Tibial nerve (tissue), 4 donors: Measurements from ENCODE around the gene CCL22.

Experiments used
- EP300 ChIP-seq, 2 donors: sonication (generic); formaldehyde crosslinking; IDR thresholded peaks; one replicate each; pipeline ENCODE4 v1.6.1; 2017; ENCODE audit warnings: antibody characterized with exemption in 2 of 2, mild to moderate bottlenecking in 1 of 2
- POLR2A ChIP-seq, 2 donors: fragments of 450-650 bp; IDR thresholded peaks; one replicate each; pipeline ENCODE4 v1.6.1; 2017; ENCODE audit warnings: antibody characterized with exemption in 2 of 2, mild to moderate bottlenecking in 2 of 2, moderate library complexity in 2 of 2
- TF ChIP-seq, protein P1 (sequence below), 5 experiments: fragments of 200-600 bp in 3 of 5; fragments of 450-650 bp in 2 of 5; sonication (generic) in 3 of 5; IDR thresholded peaks; one replicate each; pipeline ENCODE4 v1.5.1; 2016 to 2019; ENCODE audit warnings: antibody characterized with exemption in 5 of 5, mild to moderate bottlenecking in 3 of 5, moderate library complexity in 2 of 5

DNA sequence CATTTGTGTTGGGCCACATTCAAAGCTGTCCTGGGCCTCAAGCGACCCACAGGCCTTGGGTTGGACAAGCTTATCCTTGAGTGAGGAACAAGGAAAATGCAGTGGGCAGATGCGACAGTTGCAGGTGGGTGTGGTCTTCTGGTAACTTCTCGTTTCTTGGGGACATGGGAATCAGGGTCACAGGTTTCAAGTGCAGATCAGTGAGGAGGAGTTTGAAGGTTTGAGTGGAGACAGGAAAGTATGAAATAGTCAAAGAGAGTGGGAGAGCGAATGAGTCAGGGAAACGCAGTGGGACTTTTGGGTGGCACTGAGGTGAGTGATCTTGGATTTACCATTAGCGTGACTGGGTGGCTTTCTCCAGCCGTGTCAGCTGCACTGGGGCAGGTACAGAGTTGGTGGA lies 15.4 kb upstream of the CCL22 start:
- TF ChIP-seq, protein P1, sequence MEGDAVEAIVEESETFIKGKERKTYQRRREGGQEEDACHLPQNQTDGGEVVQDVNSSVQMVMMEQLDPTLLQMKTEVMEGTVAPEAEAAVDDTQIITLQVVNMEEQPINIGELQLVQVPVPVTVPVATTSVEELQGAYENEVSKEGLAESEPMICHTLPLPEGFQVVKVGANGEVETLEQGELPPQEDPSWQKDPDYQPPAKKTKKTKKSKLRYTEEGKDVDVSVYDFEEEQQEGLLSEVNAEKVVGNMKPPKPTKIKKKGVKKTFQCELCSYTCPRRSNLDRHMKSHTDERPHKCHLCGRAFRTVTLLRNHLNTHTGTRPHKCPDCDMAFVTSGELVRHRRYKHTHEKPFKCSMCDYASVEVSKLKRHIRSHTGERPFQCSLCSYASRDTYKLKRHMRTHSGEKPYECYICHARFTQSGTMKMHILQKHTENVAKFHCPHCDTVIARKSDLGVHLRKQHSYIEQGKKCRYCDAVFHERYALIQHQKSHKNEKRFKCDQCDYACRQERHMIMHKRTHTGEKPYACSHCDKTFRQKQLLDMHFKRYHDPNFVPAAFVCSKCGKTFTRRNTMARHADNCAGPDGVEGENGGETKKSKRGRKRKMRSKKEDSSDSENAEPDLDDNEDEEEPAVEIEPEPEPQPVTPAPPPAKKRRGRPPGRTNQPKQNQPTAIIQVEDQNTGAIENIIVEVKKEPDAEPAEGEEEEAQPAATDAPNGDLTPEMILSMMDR (IDR thresholded peaks at IDR 0.05) = no peak
- TF ChIP-seq POLR2A (IDR thresholded peaks at IDR 0.05) = no peak
- no peak for TF ChIP-seq EP300 (IDR thresholded peaks at IDR 0.05)
